Left lung (tissue), 10 donors: Measurements from ENCODE around the gene SCYGR4. TPM values are rescaled to one million over a fixed set of nuclear protein-coding genes. Genes with fewer than 3 reads are reported as not detected.

Experiments
- ATAC-seq: fragments of 200-7000 bp; cut with Tn5 transposase; one replicate; pipeline ENCODE4 v1.9.1; 2020; ENCODE audit warnings: moderate library complexity
- DNase-seq, 4 donors: peaks; one replicate each; pipeline ENCODE4 v3.0.0-alpha.2; 2013 to 2020
- H3K27ac ChIP-seq, 2 donors: fragments of 200-600 bp; sonication (generic) in 1 of 2; one replicate each; pipeline versions ENCODE4 v1.5.0 to v1.8.0; 2020 to 2021
- H3K27me3 ChIP-seq, 2 donors: fragments of 200-600 bp; sonication (generic) in 1 of 2; one replicate each; pipeline versions ENCODE4 v1.5.0 to v1.8.0; 2020 to 2021
- H3K36me3 ChIP-seq, 2 donors: fragments of 200-600 bp; sonication (generic) in 1 of 2; one replicate each; pipeline versions ENCODE4 v1.5.0 to v1.8.0; 2020 to 2021
- H3K4me1 ChIP-seq, 2 donors: fragments of 200-600 bp; one replicate each; pipeline ENCODE4 v1.8.0; 2021
- H3K4me3 ChIP-seq, 2 donors: fragments of 200-600 bp; sonication (generic) in 1 of 2; one replicate each; pipeline versions ENCODE4 v1.5.0 to v1.8.0; 2020 to 2021; ENCODE audit warnings: mild to moderate bottlenecking in 1 of 2
- H3K9me3 ChIP-seq, 2 donors: fragments of 200-600 bp; sonication (generic) in 1 of 2; one replicate each; pipeline versions ENCODE4 v1.5.0 to v1.8.0; 2020 to 2021
- CTCF ChIP-seq, 2 donors: fragments of 200-600 bp; sonication (generic) in 1 of 2; IDR thresholded peaks; one replicate each; pipeline versions ENCODE4 v1.5.0 to v1.8.0; 2021; ENCODE audit warnings: antibody characterized with exemption in 2 of 2
- intact Hi-C, 2 donors: fragments of 100-400 bp; cut with DNase I; formaldehyde crosslinking; loops; one replicate each; pipeline versions ENCODE4 v1.11.2 to v1.14.2; 2022
- polyA plus RNA-seq, 6 donors: library from polyadenylated mRNA; unstranded; fragments of 120-200 nt; gene quantifications; one replicate each; pipeline ENCODE4 v1.2.1, GENCODE V29; 2013; ENCODE audit not compliant: insufficient read length in 6 of 6
- total RNA-seq, 2 donors: library from RNA; stranded (reverse); fragmentation: NEBNext Ultra II Directional; extraction: Animal tissue kit (Norgen Biotek cat#: 25700); gene quantifications; one replicate each; pipeline ENCODE4 v1.2.1, GENCODE V29; 2021
- donor health status: DM: no; HTN: yes; CAD: no.
- donor health status: DM: no; HTN: no; CAD: no.

The SCYGR4 gene
- total and polyA plus RNA-seq, 8 donors, result 0.08 to 0.23 (median 0.17) TPM; not detected in 5

DNA sequence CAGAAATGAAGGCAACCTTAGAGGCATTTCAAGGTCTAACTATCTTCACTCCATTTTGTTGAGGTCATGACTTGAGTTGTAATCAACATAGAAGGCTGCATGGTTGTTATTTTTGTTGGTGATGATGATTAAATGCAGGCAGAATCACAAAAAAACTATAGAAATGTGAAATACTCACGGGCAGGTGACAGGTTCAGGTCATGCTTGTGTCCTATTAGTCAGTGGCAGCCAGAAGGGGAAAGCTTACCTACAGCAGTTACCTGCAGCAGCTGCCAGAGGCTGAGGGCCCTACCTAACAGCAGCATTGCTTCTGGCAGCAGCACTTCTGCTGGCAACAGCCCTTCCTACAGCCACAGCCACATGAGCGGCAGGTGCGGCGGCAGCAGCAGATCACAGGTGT, 3.1 kb upstream of the SCYGR4 start:
- DNase-seq, result no peak
- ATAC-seq, result no peak
- H3K9me3 ChIP-seq, result no peaks in the 10 kb centered on the region
- H3K27ac ChIP-seq, result no peak overlapping the region
- H3K36me3 ChIP-seq, result no peaks in the 10 kb centered on the region
- no peak overlapping the region for H3K4me3 ChIP-seq
- no peaks in the 10 kb centered on the region for H3K4me1 ChIP-seq
- intact Hi-C loops, result no loop called here
- H3K27me3 ChIP-seq, result peaks cover 0 to 12% of the 10 kb centered on the region in 2 donors
- TF ChIP-seq CTCF (IDR thresholded peaks at IDR 0.05), result no peak

GRCh38 chr2:227614740-227615139, 2.6 kb upstream of the SCYGR4 start, which contains the start of gene SCYGR3:
Gene SCYGR3 (minus strand): TSS chr2:227614840. CDS start chr2:227614840, 0 bp downstream.
- no peak for TF ChIP-seq CTCF (IDR thresholded peaks at IDR 0.05)
- intact Hi-C loops, result no loop called here
- H3K4me3 ChIP-seq, result no peak within 1 kb of the TSS
- H3K9me3 ChIP-seq, result no peaks in the 10 kb centered on the region
- no peaks in the 10 kb centered on the region for H3K36me3 ChIP-seq
- DNase-seq, result no peak
- H3K4me1 ChIP-seq, result no peaks in the 10 kb centered on the region
- ATAC-seq, result no peak
- no peak within 1 kb of the TSS for H3K27ac ChIP-seq
- peaks cover 0 to 12% of the 10 kb centered on the region in 2 donors for H3K27me3 ChIP-seq

DNA sequence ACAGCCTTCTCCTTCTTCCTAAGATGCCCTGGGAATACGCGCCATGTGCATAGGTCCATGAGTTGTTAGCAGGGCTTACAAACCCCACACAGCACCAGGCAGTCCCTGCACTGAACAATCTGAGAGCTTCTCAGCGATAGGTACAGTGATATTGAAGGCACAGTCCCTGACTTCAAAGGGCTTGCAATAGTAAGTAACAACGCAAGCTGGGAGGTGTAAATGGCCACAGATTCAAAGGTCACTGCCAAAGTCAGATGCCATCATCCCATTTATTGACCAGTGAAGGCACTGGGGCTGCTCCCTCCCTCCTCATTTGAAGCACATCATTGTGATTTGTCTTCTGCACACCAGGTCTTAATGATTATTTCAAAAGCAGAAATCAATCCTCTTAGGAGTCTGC, 2.1 kb upstream of the SCYGR4 start:
- Histone ChIP-seq H3K27ac (no peak overlapping the region), H3K4me1 (no peaks in the 10 kb centered on the region), H3K4me3 (no peak overlapping the region), H3K36me3 (no peaks in the 10 kb centered on the region), H3K27me3 (peaks cover 0 to 12% of the 10 kb centered on the region in 2 donors), H3K9me3 (no peaks in the 10 kb centered on the region)
- ATAC-seq (no peak), DNase-seq (no peak)
- no peak for TF ChIP-seq CTCF (IDR thresholded peaks at IDR 0.05)
- intact Hi-C loops, result no loop called here

- peaks cover 0 to 10% of the 10 kb centered on the region in 2 donors for H3K27me3 ChIP-seq
- no peaks in the 10 kb centered on the region for H3K4me1 ChIP-seq
- DNase-seq (no peak), ATAC-seq (no peak)
- no peak overlapping the region for H3K27ac ChIP-seq
- no peaks in the 10 kb centered on the region for H3K36me3 ChIP-seq
- H3K4me3 ChIP-seq, result no peak overlapping the region
- TF ChIP-seq CTCF (IDR thresholded peaks at IDR 0.05), result no peak
- intact Hi-C loops, result no loop called here
- no peaks in the 10 kb centered on the region for H3K9me3 ChIP-seq
Observed at GRCh38 chr2:227615906-227616305, 1.4 kb upstream of the SCYGR4 start.

DNA sequence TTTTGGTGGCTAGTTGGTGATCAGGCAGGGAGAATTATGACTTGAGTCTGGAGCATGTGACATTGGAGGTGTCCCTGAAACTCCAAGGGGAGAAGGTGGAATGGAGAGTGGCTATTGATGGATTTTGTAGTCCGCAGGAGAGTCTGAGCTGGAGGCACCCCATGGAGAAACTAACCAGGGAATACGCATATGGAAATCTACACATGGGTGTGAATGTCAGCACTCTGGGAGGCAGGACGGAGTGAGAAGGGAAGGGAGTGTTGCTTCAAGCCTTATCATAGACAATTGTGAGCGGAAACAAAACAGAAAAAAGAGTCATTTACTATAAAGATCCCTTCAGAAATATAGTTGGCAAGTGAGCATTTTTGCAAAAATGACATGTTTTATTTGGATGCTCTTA, 667 bp upstream of the SCYGR4 start:
- Histone ChIP-seq H3K9me3 (no peaks in the 10 kb centered on the region), H3K36me3 (no peaks in the 10 kb centered on the region), H3K27me3 (peaks cover 0 to 4% of the 10 kb centered on the region in 2 donors), H3K27ac (no peak overlapping the region), H3K4me3 (no peak overlapping the region), H3K4me1 (no peaks in the 10 kb centered on the region)
- no peak for TF ChIP-seq CTCF (IDR thresholded peaks at IDR 0.05)
- no peak for DNase-seq
- no peak for ATAC-seq
- intact Hi-C loops, result no loop called here
